ENCODE results near the gene ARHGEF37. TPM values are rescaled to one million over a fixed set of nuclear protein-coding genes. Genes with fewer than 3 reads are reported as not detected.

ARHGEF37 gene
- total and polyA plus RNA-seq, 2 of the 8 experiments (the other 6 are each of a cell fraction or from before 2014, with no cell fraction given), result 0.21 to 0.48 TPM

DNA sequence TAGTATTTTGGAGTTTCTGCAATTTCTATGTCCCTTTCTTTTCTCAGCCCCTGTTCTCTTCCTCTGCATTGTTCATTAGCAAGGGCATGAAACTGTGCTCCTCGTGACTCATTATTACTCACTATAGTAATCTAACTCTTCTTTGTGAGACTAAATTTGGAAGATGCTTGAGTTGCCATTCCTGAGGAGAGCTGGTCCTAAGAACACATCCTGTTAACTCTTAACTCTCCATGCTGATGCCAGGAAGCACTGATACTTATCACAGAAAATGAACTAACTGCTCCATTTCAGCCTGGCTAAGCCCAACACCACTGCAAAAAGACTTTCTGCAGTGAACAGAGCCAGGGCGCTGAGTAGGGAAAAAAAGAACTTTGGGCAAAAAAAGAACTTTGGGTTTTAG lies 19.4 kb upstream of the ARHGEF37 start:
- H2BK20ac ChIP-seq (ENCODE audit: low read length), result no peak overlapping the region; the same call in 1 of the 2 replicates
- peak overlapping the region; percentile 53 for H3K14ac ChIP-seq (ENCODE audit: insufficient read length)
- H3K4me3 ChIP-seq (ENCODE audit: extremely low read depth in 1 of 4, insufficient read depth in 2 of 4, low read depth in 3 of 4, low read length in 4 of 4), result no peak overlapping the region
- H2BK5ac ChIP-seq (ENCODE audit: low read depth, low read length), result peak overlapping the region; percentile 89; the same call in 1 of the 2 replicates
- H4K91ac ChIP-seq (replicated peaks; ENCODE audit: insufficient read length, low read length), result peak overlapping the region; percentile 52
- no peak overlapping the region for H4K8ac ChIP-seq (ENCODE audit: extremely low read depth, insufficient read depth, low read length)
- H3K9ac ChIP-seq (replicated peaks in 1 of 4; ENCODE audit: extremely low read depth in 1 of 4, low read depth in 3 of 4, low read length in 3 of 4), result no peak overlapping the region
- CTCF ChIA-PET (ENCODE audit: partially characterized antibody), result interaction anchor here (0.9 to 4.7 kb wide), 17 partner anchors 10 to 339 kb away, joined by 3 to 111 read pairs (median 4); partner anchors contain the start of genes ARHGEF37 and CSNK1A1
- H2AK5ac ChIP-seq (ENCODE audit: low read depth, low read length), result no peak overlapping the region
- no peaks in the 10 kb centered on the region for H3K23me2 ChIP-seq (ENCODE audit: low read depth, low read length)
- H3K4me2 ChIP-seq (ENCODE audit: insufficient read depth in 1 of 2, low read depth in 2 of 2, low read length in 2 of 2), result peak overlapping the region; percentile 23 to 29; a peak in 1 of 4 replicates
- H3K9me3 ChIP-seq (ENCODE audit: insufficient read depth in 2 of 2, low read depth in 1 of 2, low read length in 1 of 2), result no peaks in the 10 kb centered on the region
- peak overlapping the region; percentile 51; the same call in 1 of the 2 replicates for H3K27ac ChIP-seq (ENCODE audit: low read depth, low read length)
- POLR2A ChIA-PET (ENCODE audit: partially characterized antibody), result interaction anchor here (0.7 to 3.1 kb wide), 9 partner anchors 10 to 118 kb away, joined by 3 to 24 read pairs (median 4); partner anchors contain the start of gene CSNK1A1
- no peaks in the 10 kb centered on the region for H3K36me3 ChIP-seq (ENCODE audit: control insufficient read depth in 2 of 4, insufficient read depth in 4 of 4, low read length in 3 of 4)
- H3K27me3 ChIP-seq (replicated peaks in 1 of 4; ENCODE audit: control insufficient read depth in 3 of 4, extremely low read depth in 1 of 4, insufficient read depth in 3 of 4, low read length in 3 of 4), result no peaks in the 10 kb centered on the region
- FAIRE-seq, result no peak
- H4K5ac ChIP-seq (ENCODE audit: insufficient read length, low read depth, low read length), result peak overlapping the region; percentile 39
- no peak overlapping the region for H3K56ac ChIP-seq (replicated peaks; ENCODE audit: insufficient read length, low read depth, low read length)
- H3K79me1 ChIP-seq (ENCODE audit: low read depth, low read length), result no peaks in the 10 kb centered on the region
- DNase-seq (ENCODE audit: low read depth in 1 of 2, low spot score in 2 of 2), result no peak
- H3K79me2 ChIP-seq (ENCODE audit: control insufficient read depth in 1 of 2, insufficient read depth in 2 of 2, low read length in 2 of 2), result no peaks in the 10 kb centered on the region
- no peak overlapping the region; the same call in 1 of the 2 replicates for H3K18ac ChIP-seq (ENCODE audit: extremely low read depth, low read length)
- H2AFZ ChIP-seq (ENCODE audit: low read length), result no peak overlapping the region
- 0 out of 2 replicates have a peak, but pooled peaks have one; percentile 1 for TF ChIP-seq RBBP5 (IDR thresholded peaks at IDR 0.05; ENCODE audit: borderline replicate concordance, low read depth, low read length)
- no peak for TF ChIP-seq BRCA1 (IDR thresholded peaks at IDR 0.05; ENCODE audit: low read depth, low read length)
- no peak for TF ChIP-seq CREB1 (IDR thresholded peaks at IDR 0.05)
- TF ChIP-seq RFX5 (IDR thresholded peaks at IDR 0.05; ENCODE audit: borderline replicate concordance, low read depth, low read length), result no peak
- TF ChIP-seq BACH1 (IDR thresholded peaks at IDR 0.05; ENCODE audit: low read length), result no peak
- no peak for TF ChIP-seq CHD2 (IDR thresholded peaks at IDR 0.05; ENCODE audit: low read length)
- peak overlapping the region; percentile 62 for H2BK120ac ChIP-seq (replicated peaks; ENCODE audit: low read depth, low read length)
- H2BK12ac ChIP-seq (ENCODE audit: low read depth, low read length), result no peak overlapping the region
- peaks cover 5 to 12% (median 7%) of the 10 kb centered on the region in 4 experiments; a peak in 6 of 7 replicates for H3K4me1 ChIP-seq (replicated peaks in 1 of 4; ENCODE audit: control insufficient read depth in 3 of 4, insufficient read depth in 4 of 4, low read length in 3 of 4)
- 41% methylated on average over 2 of the region's 2 CpGs; no CpG with 5 or more reads in 1 of the 2 experiments for WGBS, 2 experiments (ENCODE audit: extremely low coverage in 1 of 2, insufficient coverage in 1 of 2, insufficient read length in 1 of 2, insufficient replicate concordance in 2 of 2, low coverage in 1 of 2, low lambda C conversion rate in 2 of 2, missing lambda C conversion rate in 1 of 2)
- H4K20me1 ChIP-seq (replicated peaks in 1 of 2; ENCODE audit: control insufficient read depth in 1 of 2, insufficient read depth in 2 of 2, low read length in 2 of 2), result no peaks in the 10 kb centered on the region
- no peak overlapping the region for H3K4ac ChIP-seq (replicated peaks; ENCODE audit: insufficient read length, low read depth, low read length)
- no peak overlapping the region for H2BK15ac ChIP-seq (ENCODE audit: low read length)
- no peak overlapping the region for H3K23ac ChIP-seq (ENCODE audit: insufficient read length)
